Transverse colon (tissue), 4 donors: ENCODE results near the gene CD300LD. TPM values are rescaled to one million over a fixed set of nuclear protein-coding genes. Genes with fewer than 3 reads are reported as not detected.

ENCODE experiments used
- DNase-seq: peaks from one replicate; pipeline ENCODE4 v3.0.0-alpha.2; 2019
- H3K27ac ChIP-seq, 4 donors: fragments of 200-600 bp; sonication (generic); 2 replicates each; pipeline ENCODE4 v1.5.1; 2016 to 2018; ENCODE audit warnings: inconsistent platforms in 4 of 4
- H3K27me3 ChIP-seq: fragments of 200-600 bp; sonication (generic); 2 replicates; pipeline ENCODE4 v1.5.1; 2017; ENCODE audit warnings: inconsistent platforms
- H3K36me3 ChIP-seq, 4 donors: fragments of 200-600 bp; sonication (generic); 2 replicates each; pipeline ENCODE4 v1.5.1; 2017 to 2019; ENCODE audit warnings: inconsistent platforms in 4 of 4
- H3K4me1 ChIP-seq, 4 donors: fragments of 200-600 bp; sonication (generic); 2 replicates each; pipeline ENCODE4 v1.5.1; 2017 to 2020; ENCODE audit warnings: inconsistent platforms in 4 of 4
- H3K4me3 ChIP-seq, 4 donors: fragments of 200-600 bp; sonication (generic); 1 replicate in 1 of 4; 2 replicates in 3 of 4; pipeline versions ENCODE4 v1.5.1 to v1.6.1; 2017 to 2019; ENCODE audit warnings: inconsistent platforms in 4 of 4
- H3K9me3 ChIP-seq, 2 donors: fragments of 200-600 bp; sonication (generic); 2 replicates each; pipeline ENCODE4 v1.5.1; 2017 to 2019; ENCODE audit warnings: inconsistent platforms in 2 of 2
- CTCF ChIP-seq, 5 experiments: fragments of 200-600 bp in 3 of 5; fragments of 450-650 bp in 2 of 5; sonication (generic) in 3 of 5; IDR thresholded peaks; 1 replicate in 2 of 5; 2 replicates in 3 of 5; pipeline ENCODE4 v1.5.1; 2016 to 2017; ENCODE audit warnings: antibody characterized with exemption in 5 of 5, inconsistent platforms in 3 of 5, mild to moderate bottlenecking in 2 of 5, moderate library complexity in 1 of 5
- EP300 ChIP-seq: sonication (generic); formaldehyde crosslinking; IDR thresholded peaks from one replicate; pipeline ENCODE4 v1.6.1; 2017; ENCODE audit warnings: antibody characterized with exemption, low read depth
- POLR2A ChIP-seq: fragments of 450-650 bp; IDR thresholded peaks from one replicate; pipeline ENCODE4 v1.6.1; 2016; ENCODE audit warnings: antibody characterized with exemption, mild to moderate bottlenecking, moderate library complexity
- POLR2AphosphoS5 ChIP-seq, 3 donors: sonication (generic); formaldehyde crosslinking; IDR thresholded peaks; one replicate each; pipeline ENCODE4 v1.6.1; 2016; ENCODE audit warnings: antibody characterized with exemption in 3 of 3
- WGBS, 2 donors: methylation state at CpG; one replicate each; pipeline ENCODE4 v1.1.5; 2018; ENCODE audit warnings: low coverage in 1 of 2; 5-methylcytosine and 5-hydroxymethylcytosine counted together
- in situ Hi-C, 4 donors: fragments of 200-750 bp; cut with MboI; loops; one replicate each; pipeline versions ENCODE4 v1.15.0 to v1.15.1; 2017; ENCODE audit warnings: low sequenced_read_pairs in 3 of 4, low pct_ligation_motif_present in 1 of 4, low pct_unique_long_range_greater_than_20kb in 1 of 4
- intact Hi-C: fragments of 100-400 bp; cut with DNase I; formaldehyde crosslinking; loops from one replicate; pipeline ENCODE4 v1.15.1; 2023; ENCODE audit warnings: low total_unique reads
- total RNA-seq, 4 donors: library from RNA; depleted of rRNA; stranded (reverse); fragments of >200 nt; gene quantifications; one replicate each; pipeline ENCODE4 v1.1.0, GENCODE V29; 2016

CD300LD gene
- total RNA-seq, 4 donors from 2014 or later, result not detected

GRCh38 chr17:74550602-74551001, 41.5 kb downstream of the CD300LD start:
- WGBS, 2 donors, result 78% methylated on average over 15 of the region's 15 CpGs; no CpG with 5 or more reads in 1 of the 2 donors
- in situ Hi-C loops, result no loop called here

DNA sequence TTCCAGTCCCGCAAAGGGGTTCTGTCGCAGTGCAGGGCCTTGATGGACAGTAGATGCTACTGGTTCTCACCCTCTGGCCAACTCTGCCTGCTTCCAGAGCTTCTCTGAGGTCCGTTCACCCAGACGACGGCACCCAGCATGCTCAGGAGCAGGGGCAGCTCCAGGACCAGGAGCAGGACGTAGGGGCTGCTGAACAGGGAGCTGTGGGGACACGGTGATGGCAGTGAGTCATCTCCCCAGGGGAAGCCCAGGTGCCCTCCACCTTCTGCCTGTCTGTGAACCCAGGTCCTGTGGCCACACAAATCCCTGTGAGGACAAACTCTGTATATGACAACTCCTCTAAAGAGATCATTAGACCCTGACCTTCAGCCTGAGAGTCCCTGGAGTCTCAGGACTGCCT, 42.7 kb downstream of the CD300LD start:
- Histone ChIP-seq H3K27ac (no peak overlapping the region), H3K27me3 (no peaks in the 10 kb centered on the region), H3K4me1 (no peaks in the 10 kb centered on the region), H3K4me3 (no peak overlapping the region), H3K36me3 (no peaks in the 10 kb centered on the region), H3K9me3 (no peaks in the 10 kb centered on the region)
- in situ Hi-C loops, result no loop called here
- DNase-seq, result no peak
- WGBS, 2 donors, result 83% methylated on average over 5 of the region's 7 CpGs; no CpG with 5 or more reads in 1 of the 2 donors
- intact Hi-C loops, result no loop called here
- no peak for TF ChIP-seq CTCF (IDR thresholded peaks at IDR 0.05)
- no peak for TF ChIP-seq EP300
- no peak for TF ChIP-seq POLR2AphosphoS5 (IDR thresholded peaks at IDR 0.05)
- no peak for TF ChIP-seq POLR2A

More at GRCh38 chr17:74550602-74551001, 41.5 kb downstream of the CD300LD start:
- Histone ChIP-seq H3K4me3 (no peak overlapping the region), H3K27ac (no peak overlapping the region), H3K4me1 (no peaks in the 10 kb centered on the region), H3K27me3 (no peaks in the 10 kb centered on the region), H3K36me3 (no peaks in the 10 kb centered on the region), H3K9me3 (no peaks in the 10 kb centered on the region)
- intact Hi-C loops, result no loop called here
- DNase-seq, result no peak
- TF ChIP-seq CTCF (IDR thresholded peaks at IDR 0.05) (no peak), POLR2A (no peak), POLR2AphosphoS5 (IDR thresholded peaks at IDR 0.05) (no peak), EP300 (no peak)

DNA sequence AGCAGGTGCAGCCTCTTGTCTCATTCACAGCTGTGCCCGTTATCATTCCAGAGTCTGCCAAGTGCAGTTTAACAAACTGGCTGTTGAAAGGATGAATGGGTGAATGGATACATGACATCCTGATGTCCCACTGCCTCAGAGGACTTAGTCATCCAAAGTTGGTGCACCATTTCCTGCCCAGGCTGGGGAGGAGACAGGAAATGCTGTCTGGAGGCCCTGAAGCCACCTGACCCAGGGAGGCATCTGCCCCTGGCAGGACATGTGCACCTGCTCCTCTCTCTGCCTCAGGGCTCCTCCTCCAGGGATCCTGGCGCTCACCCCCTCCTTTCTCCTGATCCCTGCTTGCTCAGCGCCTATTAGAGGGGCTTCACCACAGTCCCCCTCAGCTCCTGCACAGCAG, 44.3 kb downstream of the CD300LD start:
- intact Hi-C loops (no loop called here), in situ Hi-C loops (no loop called here)
- Histone ChIP-seq H3K27me3 (no peaks in the 10 kb centered on the region), H3K27ac (no peak overlapping the region), H3K36me3 (no peaks in the 10 kb centered on the region), H3K9me3 (no peaks in the 10 kb centered on the region), H3K4me3 (no peak overlapping the region), H3K4me1 (no peaks in the 10 kb centered on the region)
- no peak for DNase-seq
- TF ChIP-seq CTCF (IDR thresholded peaks at IDR 0.05) (no peak), EP300 (no peak), POLR2A (no peak), POLR2AphosphoS5 (IDR thresholded peaks at IDR 0.05) (no peak)
- WGBS, 2 donors, result 72 to 79% methylated on average over 2 to 3 of the region's 3 CpGs

GRCh38 chr17:74547264-74547663, 44.8 kb downstream of the CD300LD start:
- no peak overlapping the region for H3K27ac ChIP-seq
- 86 to 100% methylated on average over 3 to 7 of the region's 7 CpGs for WGBS, 2 donors
- no peaks in the 10 kb centered on the region for H3K27me3 ChIP-seq
- no peaks in the 10 kb centered on the region for H3K36me3 ChIP-seq
- no peak overlapping the region for H3K4me3 ChIP-seq
- intact Hi-C loops, result no loop called here
- no peaks in the 10 kb centered on the region for H3K9me3 ChIP-seq
- TF ChIP-seq EP300 (no peak), POLR2A (no peak), CTCF (IDR thresholded peaks at IDR 0.05) (no peak), POLR2AphosphoS5 (IDR thresholded peaks at IDR 0.05) (no peak)
- no peak for DNase-seq
- in situ Hi-C loops, result no loop called here
- no peaks in the 10 kb centered on the region for H3K4me1 ChIP-seq
